Gastrocnemius medialis (tissue), 4 donors: ENCODE data around the gene CDA. TPM values are rescaled to one million over a fixed set of nuclear protein-coding genes. Genes with fewer than 3 reads are reported as not detected.

ENCODE experiments used
- ATAC-seq, 2 donors: fragments of 150-250 bp; one replicate each; pipeline ENCODE4 v1.9.1; 2016
- DNase-seq, 2 donors: peaks; one replicate each; pipeline ENCODE4 v3.0.0-alpha.2; 2019
- H3K27ac ChIP-seq, 4 donors: fragments of 200-600 bp; sonication (generic); 1 replicate in 1 of 4; 2 replicates in 3 of 4; pipeline ENCODE4 v1.5.1; 2016 to 2018; ENCODE audit warnings: mild to moderate bottlenecking in 2 of 4, moderate library complexity in 1 of 4
- H3K27me3 ChIP-seq, 3 donors: fragments of 200-600 bp; sonication (generic) in 2 of 3; 1 replicate in 1 of 3; 2 replicates in 2 of 3; pipeline versions ENCODE4 v1.5.1 to v1.6.0; 2016 to 2019; ENCODE audit warnings: mild to moderate bottlenecking in 1 of 3, moderate library complexity in 1 of 3
- H3K36me3 ChIP-seq, 2 donors: fragments of 200-600 bp; sonication (generic) in 1 of 2; one replicate each; pipeline ENCODE4 v1.5.1; 2017 to 2018
- H3K4me1 ChIP-seq, 2 donors: fragments of 200-600 bp; sonication (generic) in 1 of 2; one replicate each; pipeline ENCODE4 v1.5.1; 2016 to 2017; ENCODE audit warnings: mild to moderate bottlenecking in 2 of 2
- H3K4me3 ChIP-seq, 4 donors: fragments of 200-600 bp; sonication (generic) in 3 of 4; 1 replicate in 1 of 4; 2 replicates in 3 of 4; pipeline ENCODE4 v1.5.1; 2016 to 2019; ENCODE audit warnings: mild to moderate bottlenecking in 2 of 4
- H3K9me3 ChIP-seq, 3 donors: fragments of 200-600 bp; sonication (generic) in 2 of 3; 1 replicate in 1 of 3; 2 replicates in 2 of 3; pipeline ENCODE4 v1.5.1; 2016 to 2019
- CTCF ChIP-seq, 5 experiments: fragments of 450-650 bp in 3 of 5; fragments of 200-600 bp in 2 of 5; sonication (generic) in 2 of 5; IDR thresholded peaks in 4 of 5; conservative IDR thresholded peaks in 1 of 5; 1 replicate in 4 of 5; 2 replicates in 1 of 5; pipeline ENCODE4 v1.5.1; 2016 to 2019; ENCODE audit warnings: antibody characterized with exemption in 5 of 5, mild to moderate bottlenecking in 3 of 5, moderate library complexity in 3 of 5
- POLR2A ChIP-seq, 2 donors: fragments of 450-650 bp; IDR thresholded peaks; one replicate each; pipeline ENCODE4 v1.6.1; 2017; ENCODE audit warnings: antibody characterized with exemption in 2 of 2, mild to moderate bottlenecking in 2 of 2, moderate library complexity in 2 of 2
- in situ Hi-C, 4 donors: fragments of 200-750 bp; cut with MboI; loops; one replicate each; pipeline versions ENCODE4 v1.15.0 to v1.8.0; 2017; ENCODE audit warnings: low sequenced_read_pairs in 4 of 4
- intact Hi-C: fragments of 100-400 bp; cut with DNase I; formaldehyde crosslinking; loops from one replicate; pipeline ENCODE4 v1.15.1; 2023; ENCODE audit warnings: low total_unique reads
- total RNA-seq, 4 donors: library from RNA; depleted of rRNA; stranded (reverse); fragments of >200 nt; gene quantifications; one replicate each; pipeline versions ENCODE4 v1.1.0 to v1.2.3, GENCODE V29; 2016

Gene CDA
- 1 to 10 TPM in 3 of 4 donors, under 1 TPM in 1; 0.71 to 1.7 (median 1.2) TPM for total RNA-seq

DNA sequence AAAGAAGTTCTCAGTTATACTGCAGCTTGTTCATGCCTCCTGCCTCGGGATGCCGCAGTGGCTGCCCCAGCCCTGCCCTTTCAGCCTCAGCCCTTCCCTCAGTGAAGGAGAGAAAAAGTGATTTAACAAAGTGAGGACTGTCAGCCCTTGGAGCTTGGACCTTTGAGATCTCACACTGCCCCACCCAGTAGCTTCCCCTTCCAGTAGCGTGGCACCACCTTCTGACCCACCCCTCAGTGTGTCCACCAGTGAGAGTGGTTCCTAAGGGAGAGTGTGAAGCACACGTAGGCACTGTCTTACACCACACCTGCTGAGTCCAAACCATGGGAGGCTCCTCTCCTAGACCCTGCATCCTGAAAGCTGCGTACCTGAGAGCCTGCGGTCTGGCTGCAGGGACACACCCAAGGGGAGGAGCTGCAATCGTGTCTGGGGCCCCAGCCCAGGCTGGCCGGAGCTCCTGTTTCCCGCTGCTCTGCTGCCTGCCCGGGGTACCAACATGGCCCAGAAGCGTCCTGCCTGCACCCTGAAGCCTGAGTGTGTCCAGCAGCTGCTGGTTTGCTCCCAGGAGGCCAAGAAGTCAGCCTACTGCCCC is at the start of gene CDA:
TSS of gene CDA (plus strand) at position 464 of the 592 bp plus-strand sequence. CDS start at position 497, 33 bp downstream.
- ATAC-seq = no peak
- no peak for DNase-seq
- no peaks in the 10 kb centered on the region for H3K36me3 ChIP-seq
- H3K27me3 ChIP-seq = peaks cover 19 to 27% (median 20%) of the 10 kb centered on the region in 3 donors
- in situ Hi-C loops = no loop called here
- H3K4me1 ChIP-seq = peaks cover 0 to 3% of the 10 kb centered on the region in 2 donors
- intact Hi-C loops = no loop called here
- H3K27ac ChIP-seq = peak within 1 kb of the TSS; percentile 33 to 69 (median 64)
- no peaks in the 10 kb centered on the region for H3K9me3 ChIP-seq
- TF ChIP-seq CTCF (IDR thresholded peaks at IDR 0.05 in 4 of 5, conservative IDR thresholded peaks at IDR 0.05 in 1 of 5) = no peak
- TF ChIP-seq POLR2A (IDR thresholded peaks at IDR 0.05) = no peak
- peak within 1 kb of the TSS in 3 of 4 donors; percentile 15 to 38 (median 25) for H3K4me3 ChIP-seq

- no peaks in the 10 kb centered on the region for H3K4me1 ChIP-seq
- no peak for ATAC-seq
- peaks cover 0 to 8% (median 8%) of the 10 kb centered on the region in 3 donors for H3K27me3 ChIP-seq
- DNase-seq = no peak
- in situ Hi-C loops = no loop called here
- no peak overlapping the region for H3K4me3 ChIP-seq
- no peak overlapping the region for H3K27ac ChIP-seq
- intact Hi-C loops = no loop called here
- H3K36me3 ChIP-seq = no peaks in the 10 kb centered on the region
- H3K9me3 ChIP-seq = no peaks in the 10 kb centered on the region
- no peak for TF ChIP-seq POLR2A (IDR thresholded peaks at IDR 0.05)
- TF ChIP-seq CTCF (IDR thresholded peaks at IDR 0.05 in 4 of 5, conservative IDR thresholded peaks at IDR 0.05 in 1 of 5) = no peak
Observed at GRCh38 chr1:20540281-20540680, 48.6 kb upstream of the CDA start.

- Histone ChIP-seq H3K27ac (no peak overlapping the region), H3K9me3 (no peaks in the 10 kb centered on the region), H3K27me3 (peaks cover 12 to 13% (median 12%) of the 10 kb centered on the region in 3 donors), H3K4me3 (no peak overlapping the region), H3K4me1 (no peaks in the 10 kb centered on the region), H3K36me3 (no peaks in the 10 kb centered on the region)
- intact Hi-C loops = no loop called here
- ATAC-seq (no peak), DNase-seq (no peak)
- in situ Hi-C loops = no loop called here
- TF ChIP-seq POLR2A (IDR thresholded peaks at IDR 0.05) (no peak), CTCF (IDR thresholded peaks at IDR 0.05 in 4 of 5, conservative IDR thresholded peaks at IDR 0.05 in 1 of 5) (no peak)
Observed at GRCh38 chr1:20546637-20547036, 42.3 kb upstream of the CDA start.

DNA sequence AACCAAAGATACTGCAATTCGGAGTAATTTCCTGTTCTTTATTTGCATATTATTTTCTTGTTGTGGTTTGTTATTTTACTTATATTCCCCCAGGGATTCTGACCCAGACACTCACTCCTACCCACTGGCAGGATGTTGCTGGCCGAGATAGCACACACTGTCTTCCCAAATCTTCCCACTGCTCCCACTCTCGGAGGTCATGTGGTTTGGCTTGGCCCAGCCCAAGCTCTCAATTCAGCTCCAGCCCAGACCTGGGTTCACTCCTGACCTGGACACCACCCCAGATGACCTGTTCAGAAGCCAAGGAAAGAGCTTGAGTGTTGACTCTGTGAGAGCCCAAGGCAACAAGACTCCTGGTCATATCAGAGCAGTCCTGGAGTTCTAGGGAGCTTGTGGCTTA is 37.7 kb upstream of the CDA start:
- Histone ChIP-seq H3K36me3 (no peaks in the 10 kb centered on the region), H3K9me3 (no peaks in the 10 kb centered on the region), H3K4me3 (no peak overlapping the region), H3K4me1 (peaks cover 0 to 9% of the 10 kb centered on the region in 2 donors), H3K27ac (peak overlapping the region in 1 of 4 donors; percentile 47), H3K27me3 (peaks cover 10 to 29% (median 28%) of the 10 kb centered on the region in 3 donors)
- no peak for TF ChIP-seq CTCF (IDR thresholded peaks at IDR 0.05 in 4 of 5, conservative IDR thresholded peaks at IDR 0.05 in 1 of 5)
- TF ChIP-seq POLR2A (IDR thresholded peaks at IDR 0.05) = no peak
- intact Hi-C loops (no loop called here), in situ Hi-C loops (no loop called here)
- DNase-seq (no peak), ATAC-seq (no peak)
